ENCODE results near the gene RAB37.

GRCh38 chr17:74699236-74699635 lies 37.8 kb upstream of the RAB37 start:
- no peak for TF ChIP-seq U2AF1 (optimal IDR thresholded peaks at IDR 0.05; ENCODE audit: low read depth, low read length)
- TF ChIP-seq, protein P1, sequence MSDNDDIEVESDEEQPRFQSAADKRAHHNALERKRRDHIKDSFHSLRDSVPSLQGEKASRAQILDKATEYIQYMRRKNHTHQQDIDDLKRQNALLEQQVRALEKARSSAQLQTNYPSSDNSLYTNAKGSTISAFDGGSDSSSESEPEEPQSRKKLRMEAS (CRISPR knock-in tag; IDR thresholded peaks at IDR 0.05): no peak
- no peak for TF ChIP-seq KAT7 (CRISPR knock-in tag; IDR thresholded peaks at IDR 0.05; ENCODE audit: borderline replicate concordance)
- no peak for TF ChIP-seq GABPA (tag; conservative IDR thresholded peaks at IDR 0.05; ENCODE audit: low read depth)
- no peak for TF ChIP-seq LCOR (CRISPR knock-in tag; IDR thresholded peaks at IDR 0.05)
- TF ChIP-seq CTCF (IDR thresholded peaks at IDR 0.05 in 2 of 3, conservative IDR thresholded peaks at IDR 0.05 in 1 of 3; ENCODE audit: insufficient read depth in 2 of 3, low read depth in 1 of 3, low read length in 3 of 3): no peak
- TF ChIP-seq ZNF324 (CRISPR knock-in tag; IDR thresholded peaks at IDR 0.05): no peak
- no peak for TF ChIP-seq POLR2AphosphoS2 (IDR thresholded peaks at IDR 0.05; ENCODE audit: low read length)
- no peak for TF ChIP-seq ZBTB40 (IDR thresholded peaks at IDR 0.05)
- no peak for TF ChIP-seq ZBTB40 (CRISPR knock-in tag; IDR thresholded peaks at IDR 0.05)

Measured in K562 (cell line).